Occipital lobe (tissue), 2 donors: Measurements from ENCODE around the gene HS3ST4. TPM values are rescaled to one million over a fixed set of nuclear protein-coding genes. Genes with fewer than 3 reads are reported as not detected.

ENCODE experiments used
- DNase-seq: peaks from one replicate; lab custom pipeline; 2025; lab: John Stamatoyannopoulos, UW
- total RNA-seq: library from RNA; depleted of rRNA; stranded (reverse); fragments of >200 nt; gene quantifications from one replicate; pipeline ENCODE4 v1.2.3, GENCODE V29; 2014

The HS3ST4 gene
- total RNA-seq, 1 donor from 2014 or later, result 12.5 TPM

- peak; percentile 21 for DNase-seq
Measured at GRCh38 chr16:25823891-25824290, 132.1 kb downstream of the HS3ST4 start.

DNA sequence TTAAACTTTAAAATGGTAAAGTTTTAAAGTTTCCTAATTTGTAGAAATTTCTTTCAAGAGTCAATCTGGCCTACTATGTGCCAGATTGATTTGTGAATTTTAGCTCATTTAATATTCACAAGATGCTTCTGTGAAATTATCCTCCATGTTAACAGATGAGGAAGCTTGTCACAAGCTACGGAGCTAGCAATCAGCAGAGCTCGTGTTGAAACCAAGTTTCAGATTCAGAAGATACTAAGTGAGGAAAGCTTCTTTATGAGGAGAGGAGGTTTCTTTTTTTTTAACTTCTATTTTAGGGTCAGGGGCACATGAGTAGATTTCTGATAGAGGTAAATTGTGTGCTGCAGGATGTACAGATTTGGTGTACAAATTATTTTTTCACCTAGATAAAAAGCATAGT is 135.9 kb downstream of the HS3ST4 start:
- DNase-seq, result no peak

- no peak for DNase-seq
Measured at GRCh38 chr16:25828510-25828909, 136.8 kb downstream of the HS3ST4 start.

DNA sequence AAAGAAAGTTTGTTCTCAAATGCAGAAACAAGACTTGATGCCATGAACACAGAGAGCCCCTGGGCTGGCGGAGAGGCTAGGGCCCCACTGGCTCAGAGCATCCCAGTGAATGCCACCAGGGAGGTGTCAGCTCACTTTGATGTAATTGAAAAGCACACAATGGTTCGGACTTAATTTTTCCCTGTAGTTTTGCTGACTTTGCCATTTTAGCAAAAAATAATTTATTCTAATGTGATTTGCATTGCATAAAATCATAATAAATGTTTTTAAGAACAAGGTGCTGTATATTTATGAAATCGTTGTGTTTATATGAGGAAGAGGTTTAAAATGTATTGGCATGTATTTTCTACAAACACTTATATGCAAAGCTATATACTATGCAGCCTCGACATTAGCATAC is 140.5 kb downstream of the HS3ST4 start:
- DNase-seq, result no peak

- no peak for DNase-seq
Measured at GRCh38 chr16:25834101-25834500, 142.3 kb downstream of the HS3ST4 start.

- DNase-seq, result no peak
Measured at GRCh38 chr16:25835126-25835525, 143.4 kb downstream of the HS3ST4 start.

GRCh38 chr16:25838724-25839186 is 147.0 kb downstream of the HS3ST4 start:
- peak; percentile 31 for DNase-seq

DNA sequence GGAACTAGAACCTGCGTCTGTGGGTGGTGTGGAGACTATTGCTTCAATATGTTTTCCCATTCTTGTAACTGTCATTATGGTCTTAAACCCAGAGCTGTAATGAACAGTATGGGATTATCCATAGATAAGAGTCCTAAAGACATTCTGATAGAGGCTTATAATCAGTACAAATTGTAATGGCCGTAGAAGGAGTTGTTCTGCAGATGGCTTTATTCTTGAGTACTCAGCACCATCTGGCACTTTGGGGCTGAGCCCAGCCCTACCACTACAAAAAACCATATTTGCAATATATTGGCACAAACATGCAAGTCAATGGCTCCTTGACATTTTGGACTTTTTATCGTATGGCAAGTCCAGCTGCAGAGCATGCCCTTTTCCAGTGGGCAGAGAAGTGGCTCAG is 150.0 kb downstream of the HS3ST4 start:
- no peak for DNase-seq

- DNase-seq, result no peak
Measured at GRCh38 chr16:25845901-25846300, 154.1 kb downstream of the HS3ST4 start.

GRCh38 chr16:25854141-25854540 is 162.4 kb downstream of the HS3ST4 start:
- DNase-seq, result no peak

GRCh38 chr16:25855063-25855462 is 163.3 kb downstream of the HS3ST4 start:
- DNase-seq, result no peak

GRCh38 chr16:25855818-25856217 is 164.1 kb downstream of the HS3ST4 start:
- DNase-seq, result no peak

DNA sequence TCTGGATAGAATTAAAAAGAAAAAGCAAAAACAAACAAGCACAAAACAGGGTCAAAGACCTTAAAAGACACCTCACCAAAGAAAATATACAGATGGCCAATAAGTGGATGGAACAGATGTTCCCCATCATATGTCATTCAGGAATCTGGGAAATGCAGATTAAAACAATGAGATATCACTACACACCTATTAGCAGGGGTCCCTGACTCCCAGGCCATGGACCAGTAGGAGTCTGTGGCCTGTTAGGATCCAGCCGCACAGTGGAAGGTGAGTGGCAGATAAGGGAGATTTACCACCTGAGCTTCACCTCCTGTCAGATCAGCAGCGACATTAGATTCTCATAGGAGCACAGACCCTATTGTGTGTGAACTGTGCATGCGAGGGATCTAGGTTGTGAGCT is 167.9 kb downstream of the HS3ST4 start:
- no peak for DNase-seq

- DNase-seq, result no peak
Measured at GRCh38 chr16:25867041-25867440, 175.3 kb downstream of the HS3ST4 start.

DNA sequence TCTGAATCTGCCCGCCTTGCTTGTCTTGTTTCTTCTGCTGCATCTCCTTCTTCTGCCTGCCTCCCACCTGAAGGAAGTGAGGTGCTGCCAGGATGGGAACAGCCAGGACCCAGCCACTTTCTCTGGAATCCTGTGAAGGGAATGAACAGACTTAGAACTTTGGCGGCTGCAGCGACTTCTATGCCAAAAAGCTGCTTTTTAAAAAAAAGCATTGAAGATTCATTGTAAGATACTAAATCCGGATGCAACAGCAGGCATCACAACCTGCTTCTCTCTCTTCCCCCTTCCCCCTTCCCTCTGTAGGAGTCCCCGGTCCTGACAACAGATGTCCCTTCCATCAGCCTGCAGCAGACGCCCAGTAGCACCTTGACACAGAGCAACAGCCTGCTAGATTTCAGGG is 176.3 kb downstream of the HS3ST4 start:
- peak; percentile 5 for DNase-seq

DNA sequence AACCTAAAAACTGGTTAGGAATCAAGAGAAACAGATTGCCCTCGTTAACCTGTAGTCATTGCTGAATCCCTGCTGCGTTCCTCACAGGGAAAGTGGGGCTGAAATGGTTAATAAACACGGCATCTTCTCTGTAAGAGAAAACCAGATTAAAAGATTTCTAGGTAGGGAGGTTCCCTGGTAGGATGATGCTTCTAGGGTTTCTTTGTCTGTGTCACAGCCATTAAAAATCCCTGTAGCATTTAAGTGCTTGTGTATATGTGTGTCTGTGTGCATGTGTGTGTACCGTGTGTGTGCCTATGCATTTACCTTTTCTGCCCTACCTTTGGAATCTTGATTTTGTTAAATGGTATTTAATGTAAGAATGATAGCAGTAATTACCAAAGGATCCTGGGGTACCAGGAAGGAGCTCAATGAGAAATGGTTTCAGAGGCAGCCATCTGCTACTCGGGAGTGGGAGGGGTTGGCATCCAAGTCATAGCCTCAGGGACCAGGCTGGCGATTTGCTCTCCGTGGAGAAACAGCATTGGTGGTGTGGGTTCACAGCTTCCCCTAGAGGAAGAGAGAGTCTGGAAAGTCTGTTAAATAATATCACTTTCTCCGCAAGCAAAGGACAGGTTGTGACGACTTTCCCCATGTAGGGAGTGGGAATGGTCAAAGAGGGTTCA is 177.1 kb downstream of the HS3ST4 start:
- DNase-seq, result no peak

DNA sequence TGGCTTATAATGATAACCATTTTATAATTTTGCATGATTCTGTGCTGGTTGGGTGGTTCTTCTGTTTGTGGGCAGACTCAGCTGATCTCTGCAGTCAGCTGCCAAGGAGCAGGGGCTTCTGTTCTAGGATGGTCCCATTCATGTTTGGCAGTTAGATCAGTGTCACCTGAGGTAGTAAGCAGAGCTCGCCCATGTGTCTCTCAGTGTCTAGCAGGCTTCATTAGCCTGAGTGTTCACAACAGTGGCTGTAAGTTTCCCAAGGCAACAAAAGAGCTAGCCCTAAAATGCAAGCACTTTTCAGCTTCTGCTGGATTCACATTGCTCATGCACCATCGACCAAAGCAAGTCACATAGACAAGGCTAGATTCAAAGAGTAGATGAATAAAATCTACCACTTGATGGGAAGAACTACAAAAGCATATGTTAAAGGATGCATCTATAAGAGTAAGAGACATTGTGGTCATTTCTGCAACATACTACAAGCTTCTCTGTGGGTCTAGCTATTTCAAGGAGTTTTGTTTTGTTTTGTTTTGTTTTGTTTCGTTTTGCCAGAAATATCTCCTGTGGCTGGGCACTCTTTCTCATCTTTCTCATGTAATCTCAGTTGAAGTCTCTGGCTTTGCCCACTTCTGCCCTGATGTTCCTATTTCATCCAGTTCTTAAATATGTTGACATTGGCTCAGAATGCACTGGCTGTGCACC is 180.8 kb downstream of the HS3ST4 start:
- DNase-seq, result no peak

GRCh38 chr16:25874196-25874595 is 182.4 kb downstream of the HS3ST4 start:
- DNase-seq, result no peak

DNA sequence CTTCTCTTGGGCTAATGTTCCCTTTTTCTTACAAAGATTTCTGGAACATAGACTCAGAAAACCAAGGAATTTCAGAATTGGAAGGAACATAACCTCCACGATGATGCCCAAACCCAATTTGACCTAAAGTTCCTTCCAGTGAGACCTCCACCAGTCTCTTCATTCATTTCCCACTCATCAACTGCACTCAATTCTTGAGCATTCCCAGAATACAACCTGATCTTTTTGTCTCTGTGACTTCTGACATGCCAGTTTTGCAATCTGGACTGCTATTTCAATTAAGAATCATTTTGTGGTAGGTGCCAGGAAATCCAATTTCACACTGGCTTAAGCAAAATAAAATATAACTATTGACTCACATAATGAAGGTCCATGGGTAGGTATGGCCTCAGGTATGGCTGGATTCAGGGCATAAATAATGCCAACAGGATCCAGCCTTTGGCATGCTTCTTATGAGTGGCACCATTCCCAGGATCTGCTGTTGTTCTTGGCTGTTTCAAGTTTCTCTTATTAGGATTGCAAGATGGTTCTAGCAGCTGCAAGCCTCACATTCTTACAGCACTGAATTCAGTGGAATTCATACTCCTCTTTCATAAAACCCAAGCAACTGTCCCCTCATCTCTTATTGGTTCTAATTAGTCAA is 184.3 kb downstream of the HS3ST4 start:
- no peak for DNase-seq

GRCh38 chr16:25877103-25877502 is 185.3 kb downstream of the HS3ST4 start:
- DNase-seq, result no peak

GRCh38 chr16:25886598-25886997 is 194.8 kb downstream of the HS3ST4 start:
- DNase-seq, result no peak

DNA sequence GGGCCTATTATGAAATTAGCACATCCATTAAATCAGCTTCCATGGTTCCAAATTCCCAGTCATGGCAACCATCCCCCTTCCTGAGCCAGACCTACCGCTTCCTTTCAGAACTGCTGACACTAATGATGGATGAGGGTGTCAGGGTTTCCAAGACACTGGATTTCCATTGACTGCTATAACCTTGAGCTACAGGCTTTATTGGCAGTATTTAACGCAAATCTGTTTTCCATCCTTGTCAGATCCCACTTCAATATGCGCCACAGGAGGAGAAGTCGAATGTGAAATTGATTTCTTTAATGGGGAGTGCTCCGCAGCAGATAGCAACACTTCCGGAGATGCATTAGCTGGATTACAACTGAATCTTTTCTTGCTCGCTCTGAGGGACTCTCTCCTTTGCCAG is 197.1 kb downstream of the HS3ST4 start:
- no peak for DNase-seq

GRCh38 chr16:25893332-25893731 is 201.6 kb downstream of the HS3ST4 start:
- DNase-seq, result no peak
